Right hindlimb (tissue), 1 donor: Measurements from ENCODE around the gene ECHDC3.

Experiments
- DNase-seq: peaks from one replicate; pipeline ENCODE4 v3.0.0-alpha.2; 2018

ECHDC3 gene

GRCh38 chr10:11787374-11787773, 45.2 kb downstream of the ECHDC3 start:
- DNase-seq: no peak

GRCh38 chr10:11787846-11788245, 45.7 kb downstream of the ECHDC3 start:
- DNase-seq: no peak

DNA sequence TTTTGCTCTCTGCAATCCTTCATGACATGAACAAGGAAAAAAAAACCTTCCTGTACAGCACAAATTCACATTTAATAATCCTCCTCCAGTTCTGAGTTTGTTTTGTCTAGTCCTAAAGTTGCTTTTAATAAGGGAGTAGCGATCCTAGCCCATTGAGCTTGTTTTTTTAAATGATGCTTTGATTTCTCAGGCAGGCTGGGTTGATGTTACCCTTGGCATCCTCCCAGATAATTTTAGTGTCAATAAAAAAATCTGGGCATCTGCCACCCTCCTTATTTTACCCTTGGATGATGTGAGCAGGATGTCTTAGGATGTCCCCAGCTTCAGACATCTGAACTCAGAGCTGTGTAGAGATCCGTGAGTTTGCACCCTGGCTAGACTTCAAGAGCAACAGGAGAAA, 47.1 kb downstream of the ECHDC3 start:
- DNase-seq: no peak

DNA sequence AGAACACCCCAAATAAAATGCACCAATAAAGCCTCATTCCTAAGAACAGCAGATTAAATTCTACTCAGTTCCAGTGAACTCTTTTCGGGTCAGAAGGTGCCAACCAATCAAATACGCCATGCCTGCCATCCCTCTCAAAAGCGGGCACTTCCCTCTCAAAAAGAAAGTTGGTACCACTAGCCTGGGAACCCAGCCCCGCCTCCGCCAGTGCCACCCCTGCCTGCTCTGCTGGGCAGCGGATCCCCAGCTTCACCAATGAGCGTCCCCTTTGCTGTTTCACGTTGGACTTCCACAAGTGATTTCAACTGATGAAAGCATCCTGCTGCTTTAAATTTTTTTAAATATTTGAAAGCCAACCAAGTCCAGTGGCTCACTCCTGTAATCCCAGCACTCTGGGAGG, 47.8 kb downstream of the ECHDC3 start:
- no peak for DNase-seq

DNA sequence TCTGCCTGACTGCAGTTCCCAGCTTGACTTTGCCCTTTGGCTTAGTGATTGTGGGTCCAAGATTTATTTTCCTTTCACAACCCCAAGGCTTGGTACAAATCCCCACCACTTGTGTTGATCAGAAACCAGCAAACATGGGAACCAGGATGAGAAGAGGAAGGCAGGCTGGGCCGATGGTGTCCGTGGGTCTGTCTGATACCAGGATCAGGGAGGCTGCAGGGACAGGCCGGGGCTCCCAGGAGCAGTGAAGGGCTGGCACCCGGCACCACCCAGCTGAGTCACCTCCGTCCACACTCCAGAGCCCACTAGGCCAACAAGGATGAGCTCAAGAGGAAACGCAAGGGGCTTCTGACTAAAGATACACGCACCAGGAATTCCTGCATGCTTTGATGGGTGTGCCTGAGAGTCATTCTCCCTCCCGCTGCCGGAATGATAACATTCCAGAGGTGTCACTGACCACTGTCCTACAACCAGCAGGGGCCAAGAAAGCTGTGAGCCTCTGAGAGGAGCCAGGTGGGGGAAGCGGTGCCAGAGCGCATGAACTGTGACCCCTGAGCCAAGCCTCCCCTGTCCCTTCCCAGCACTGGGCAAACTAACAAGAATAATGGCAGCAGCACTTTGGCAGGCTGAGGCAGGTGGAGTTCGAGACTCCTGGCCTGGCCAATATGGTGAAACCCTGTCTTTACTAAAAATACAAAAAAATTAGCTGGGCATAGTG, 51.7 kb downstream of the ECHDC3 start:
- DNase-seq: no peak

GRCh38 chr10:11794566-11794965, 52.4 kb downstream of the ECHDC3 start:
- no peak for DNase-seq

- DNase-seq: no peak
These were observed 53.1 kb downstream of the ECHDC3 start for GRCh38 chr10:11795101-11795920.

DNA sequence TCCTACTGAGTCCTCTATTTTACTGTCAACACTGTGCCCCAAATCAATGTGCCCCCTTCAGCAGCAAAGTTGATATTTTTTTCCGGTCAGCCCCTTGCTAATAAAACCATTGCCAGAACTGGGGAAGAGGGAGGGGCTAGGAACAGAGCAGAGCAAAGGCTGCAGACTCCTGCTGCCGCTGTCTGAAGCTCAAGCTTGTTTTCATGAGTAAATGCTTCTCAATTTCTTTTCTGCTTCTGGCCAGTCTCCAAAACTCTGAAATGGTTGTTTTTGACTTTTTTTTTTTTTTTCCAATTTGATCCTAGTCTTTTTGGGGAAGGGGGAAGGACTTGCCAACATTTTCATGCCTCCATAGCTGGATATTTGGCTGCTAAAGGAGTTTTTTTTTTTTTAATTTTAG, 54.3 kb downstream of the ECHDC3 start:
- no peak for DNase-seq

GRCh38 chr10:11797281-11797680, 55.1 kb downstream of the ECHDC3 start:
- no peak for DNase-seq

- DNase-seq: no peak
These were observed 55.9 kb downstream of the ECHDC3 start for GRCh38 chr10:11797847-11798633.

- no peak for DNase-seq
These were observed 56.9 kb downstream of the ECHDC3 start for GRCh38 chr10:11798845-11799735.

GRCh38 chr10:11799736-11800080, 57.5 kb downstream of the ECHDC3 start:
- DNase-seq: no peak

- no peak for DNase-seq
These were observed 62.2 kb downstream of the ECHDC3 start for GRCh38 chr10:11804336-11804735.

GRCh38 chr10:11805792-11806191, 63.6 kb downstream of the ECHDC3 start:
- DNase-seq: no peak

DNA sequence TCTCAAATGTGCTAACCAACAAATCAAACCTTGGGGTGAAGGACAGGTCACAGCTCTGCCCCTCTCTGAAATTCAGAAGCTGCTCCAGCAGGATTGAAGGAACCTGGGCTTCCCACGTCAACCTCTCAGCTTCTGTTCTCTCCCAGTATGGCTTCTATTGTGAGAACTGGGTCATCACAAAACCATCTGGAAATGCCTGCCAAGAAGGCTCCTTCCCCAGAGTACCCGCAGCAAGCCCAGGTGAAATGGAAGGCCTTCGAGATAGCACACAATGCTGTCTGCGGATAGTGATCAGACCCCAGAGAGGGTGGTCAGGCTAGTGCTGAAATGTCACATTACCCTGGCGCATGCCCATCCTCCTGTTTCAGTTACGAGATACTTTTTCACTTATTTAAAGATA, 64.5 kb downstream of the ECHDC3 start:
- DNase-seq: no peak

DNA sequence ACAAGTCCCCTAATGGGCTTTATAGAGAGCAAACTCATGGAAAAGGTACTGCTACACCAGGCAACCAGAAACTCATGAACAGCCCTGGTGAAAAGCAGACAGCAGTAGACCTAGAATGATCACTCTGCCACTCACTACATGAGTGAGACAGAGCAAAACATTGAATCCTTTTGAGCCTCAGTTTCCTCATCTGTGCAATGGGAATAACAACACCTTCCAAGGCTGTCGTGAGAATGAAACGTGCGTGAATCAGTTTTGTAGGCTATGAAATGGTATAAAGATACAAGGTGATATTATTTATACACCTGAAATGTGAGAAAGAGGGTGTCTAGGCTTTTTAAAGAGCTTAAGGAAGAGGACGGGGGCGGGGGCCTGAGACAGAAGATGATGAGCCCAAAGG, 66.6 kb downstream of the ECHDC3 start:
- no peak for DNase-seq

GRCh38 chr10:11810313-11810766, 68.2 kb downstream of the ECHDC3 start:
- DNase-seq: peak; percentile 69

- DNase-seq: no peak
These were observed 68.8 kb downstream of the ECHDC3 start for GRCh38 chr10:11810973-11811372.

DNA sequence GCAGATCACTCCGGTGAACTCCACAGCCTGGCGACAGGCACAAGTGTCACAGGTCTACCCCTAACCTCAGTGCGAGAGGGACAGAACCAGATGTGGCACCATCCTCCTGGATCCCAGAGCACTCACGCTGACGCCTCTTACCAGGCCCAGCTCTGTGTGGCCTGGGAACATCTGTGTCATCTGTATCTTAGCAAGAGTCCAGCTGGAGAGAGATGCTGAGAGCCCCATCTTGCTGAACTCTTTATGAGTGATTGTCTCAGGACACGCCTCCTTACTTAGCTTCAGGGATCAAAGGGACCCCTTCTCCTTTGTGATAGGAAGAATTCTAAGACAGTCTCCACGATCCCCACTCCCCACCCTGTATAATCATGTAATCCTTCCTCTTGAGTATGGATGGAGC, 71.0 kb downstream of the ECHDC3 start:
- no peak for DNase-seq
